Smooth muscle cell (in vitro differentiated cells): Measurements from ENCODE around the gene PTPRZ1. TPM values are rescaled to one million over a fixed set of nuclear protein-coding genes. Genes with fewer than 3 reads are reported as not detected.

Source experiments
- DNase-seq: peaks from one replicate; lab custom pipeline; 2025; ENCODE audit not compliant: unreplicated experiment; lab: John Stamatoyannopoulos, UW
- H2AFZ ChIP-seq: fragments of 200-600 bp; sonication (generic); 2 replicates; pipeline ENCODE4 v1.6.0; 2016; ENCODE audit warnings: antibody characterized with exemption, low read depth, mild to moderate bottlenecking
- H3F3A ChIP-seq: fragments of 200-600 bp; sonication (generic); 2 replicates; pipeline ENCODE4 v1.6.0; 2017; ENCODE audit warnings: antibody characterized with exemption, low read depth
- H3K27ac ChIP-seq: fragments of 200-600 bp; sonication (generic); 2 replicates; pipeline ENCODE4 v1.5.1; 2016; ENCODE audit warnings: low read depth, mild to moderate bottlenecking
- H3K27me3 ChIP-seq: fragments of 200-600 bp; sonication (generic); 2 replicates; pipeline ENCODE4 v1.6.1; 2016; ENCODE audit warnings: low read depth, mild to moderate bottlenecking
- H3K36me3 ChIP-seq: fragments of 200-600 bp; sonication (generic); 2 replicates; pipeline ENCODE4 v1.5.1; 2016; ENCODE audit warnings: low read depth
- H3K4me1 ChIP-seq: fragments of 200-600 bp; sonication (generic); 2 replicates; pipeline ENCODE4 v1.5.1; 2016; ENCODE audit warnings: low read depth
- H3K4me2 ChIP-seq: fragments of 200-600 bp; sonication (generic); 2 replicates; pipeline ENCODE4 v1.6.0; 2016; ENCODE audit warnings: mild to moderate bottlenecking
- H3K4me3 ChIP-seq: fragments of 200-600 bp; sonication (generic); 2 replicates; pipeline ENCODE4 v1.5.1; 2016; ENCODE audit warnings: mild to moderate bottlenecking
- H3K79me2 ChIP-seq: fragments of 200-600 bp; sonication (generic); 2 replicates; pipeline ENCODE4 v1.6.0; 2016; ENCODE audit warnings: low read depth, mild to moderate bottlenecking
- H3K9ac ChIP-seq: fragments of 200-600 bp; sonication (generic); 2 replicates; pipeline ENCODE4 v1.6.0; 2016; ENCODE audit warnings: low read depth
- H3K9me3 ChIP-seq: fragments of 200-600 bp; sonication (generic); replicated peaks from 2 replicates; pipeline ENCODE4 v1.5.1; 2016; ENCODE audit warnings: low read depth
- H4K20me1 ChIP-seq: fragments of 200-600 bp; sonication (generic); 2 replicates; pipeline ENCODE4 v1.6.0; 2016; ENCODE audit warnings: low read depth
- CTCF ChIP-seq: fragments of 200-600 bp; sonication (generic); IDR thresholded peaks from 2 replicates; pipeline ENCODE4 v1.5.1; 2017; ENCODE audit warnings: borderline replicate concordance, mild to moderate bottlenecking, antibody characterized with exemption; ENCODE audit not compliant: insufficient read depth, poor library complexity, severe bottlenecking
- WGBS: methylation state at CpG from one replicate; pipeline ENCODE4 v1.1.7; 2016; ENCODE audit warnings: low lambda C conversion rate; 5-methylcytosine and 5-hydroxymethylcytosine counted together
- polyA plus RNA-seq: library from polyadenylated mRNA; unstranded; fragments of >200 nt; fragmentation: Nextera tagmentation; extraction: Ambion mirVana; gene quantifications from 2 replicates; pipeline ENCODE4 v1.2.1, GENCODE V29; 2016
- total RNA-seq: library from RNA; depleted of rRNA; stranded (reverse); fragments of >200 nt; gene quantifications from 2 replicates; pipeline ENCODE4 v1.2.3, GENCODE V29; 2014

Gene PTPRZ1
- total and polyA plus RNA-seq, 2 experiments from 2014 or later = 0.56 to 3.1 TPM

GRCh38 chr7:122067077-122067476 lies 194.1 kb downstream of the PTPRZ1 start:
- H3F3A ChIP-seq = no peaks in the 10 kb centered on the region
- no peak overlapping the region for H3K9ac ChIP-seq
- 73% methylated on average over 1 of the region's 1 CpG for WGBS
- no peak for TF ChIP-seq CTCF
- H2AFZ ChIP-seq = no peak overlapping the region
- DNase-seq = no peak
- no peaks in the 10 kb centered on the region for H4K20me1 ChIP-seq
- H3K4me1 ChIP-seq = no peaks in the 10 kb centered on the region
- H3K9me3 ChIP-seq = no peaks in the 10 kb centered on the region
- no peak overlapping the region for H3K4me3 ChIP-seq
- H3K4me2 ChIP-seq = no peak overlapping the region
- H3K27me3 ChIP-seq = no peaks in the 10 kb centered on the region
- H3K27ac ChIP-seq = no peak overlapping the region
- no peaks in the 10 kb centered on the region for H3K36me3 ChIP-seq
- H3K79me2 ChIP-seq = no peaks in the 10 kb centered on the region

- Histone ChIP-seq H3K27ac (no peak overlapping the region), H3K4me1 (no peaks in the 10 kb centered on the region), H3K9ac (no peak overlapping the region), H2AFZ (no peak overlapping the region), H3K27me3 (no peaks in the 10 kb centered on the region), H3K79me2 (no peaks in the 10 kb centered on the region), H3K4me3 (no peak overlapping the region), H3K4me2 (no peak overlapping the region), H4K20me1 (no peaks in the 10 kb centered on the region), H3F3A (no peaks in the 10 kb centered on the region), H3K36me3 (no peaks in the 10 kb centered on the region), H3K9me3 (no peaks in the 10 kb centered on the region)
- 76% methylated on average over 1 of the region's 1 CpG for WGBS
- no peak for DNase-seq
- no peak for TF ChIP-seq CTCF
Measured at GRCh38 chr7:122068046-122068445, 195.1 kb downstream of the PTPRZ1 start.

GRCh38 chr7:122068999-122069398 lies 196.0 kb downstream of the PTPRZ1 start:
- Histone ChIP-seq H2AFZ (no peak overlapping the region), H3K4me1 (no peaks in the 10 kb centered on the region), H3K4me2 (no peak overlapping the region), H3F3A (no peaks in the 10 kb centered on the region), H3K36me3 (no peaks in the 10 kb centered on the region), H3K9me3 (no peaks in the 10 kb centered on the region), H3K4me3 (no peak overlapping the region), H3K27me3 (no peaks in the 10 kb centered on the region), H4K20me1 (no peaks in the 10 kb centered on the region), H3K79me2 (no peaks in the 10 kb centered on the region), H3K9ac (no peak overlapping the region), H3K27ac (no peak overlapping the region)
- no peak for DNase-seq
- 80% methylated on average over 3 of the region's 3 CpGs for WGBS
- TF ChIP-seq CTCF = no peak

GRCh38 chr7:122070062-122070461 lies 197.1 kb downstream of the PTPRZ1 start:
- H3K27me3 ChIP-seq = no peaks in the 10 kb centered on the region
- H3K36me3 ChIP-seq = no peaks in the 10 kb centered on the region
- no peaks in the 10 kb centered on the region for H4K20me1 ChIP-seq
- H3K9me3 ChIP-seq = no peaks in the 10 kb centered on the region
- H3K4me3 ChIP-seq = no peak overlapping the region
- no peak for DNase-seq
- no peak overlapping the region for H2AFZ ChIP-seq
- H3K4me1 ChIP-seq = no peaks in the 10 kb centered on the region
- 78% methylated on average over 1 of the region's 1 CpG for WGBS
- H3K79me2 ChIP-seq = no peaks in the 10 kb centered on the region
- H3K9ac ChIP-seq = no peak overlapping the region
- no peak overlapping the region for H3K4me2 ChIP-seq
- TF ChIP-seq CTCF = no peak
- no peaks in the 10 kb centered on the region for H3F3A ChIP-seq
- H3K27ac ChIP-seq = no peak overlapping the region
